ENCODE results near the gene PEX5.

- TF ChIP-seq, protein P1, sequence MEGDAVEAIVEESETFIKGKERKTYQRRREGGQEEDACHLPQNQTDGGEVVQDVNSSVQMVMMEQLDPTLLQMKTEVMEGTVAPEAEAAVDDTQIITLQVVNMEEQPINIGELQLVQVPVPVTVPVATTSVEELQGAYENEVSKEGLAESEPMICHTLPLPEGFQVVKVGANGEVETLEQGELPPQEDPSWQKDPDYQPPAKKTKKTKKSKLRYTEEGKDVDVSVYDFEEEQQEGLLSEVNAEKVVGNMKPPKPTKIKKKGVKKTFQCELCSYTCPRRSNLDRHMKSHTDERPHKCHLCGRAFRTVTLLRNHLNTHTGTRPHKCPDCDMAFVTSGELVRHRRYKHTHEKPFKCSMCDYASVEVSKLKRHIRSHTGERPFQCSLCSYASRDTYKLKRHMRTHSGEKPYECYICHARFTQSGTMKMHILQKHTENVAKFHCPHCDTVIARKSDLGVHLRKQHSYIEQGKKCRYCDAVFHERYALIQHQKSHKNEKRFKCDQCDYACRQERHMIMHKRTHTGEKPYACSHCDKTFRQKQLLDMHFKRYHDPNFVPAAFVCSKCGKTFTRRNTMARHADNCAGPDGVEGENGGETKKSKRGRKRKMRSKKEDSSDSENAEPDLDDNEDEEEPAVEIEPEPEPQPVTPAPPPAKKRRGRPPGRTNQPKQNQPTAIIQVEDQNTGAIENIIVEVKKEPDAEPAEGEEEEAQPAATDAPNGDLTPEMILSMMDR (IDR thresholded peaks at IDR 0.05 in 4 of 5, conservative IDR thresholded peaks at IDR 0.05 in 1 of 5), result no peak
- TF ChIP-seq POLR2A (IDR thresholded peaks at IDR 0.05), result no peak
Measured at GRCh38 chr12:7242176-7243101, 53.0 kb downstream of the PEX5 start.
